Measurements from ENCODE around the gene PTPRN2.
A peak's percentile ranks its signal among the peaks of the same experiment; 100 is the strongest.
"Not testable (repeated sequence)": the region's sequence is repeated elsewhere in the genome, so short reads cannot be mapped to it uniquely, and the experiment has no call there.

PTPRN2 gene

DNA sequence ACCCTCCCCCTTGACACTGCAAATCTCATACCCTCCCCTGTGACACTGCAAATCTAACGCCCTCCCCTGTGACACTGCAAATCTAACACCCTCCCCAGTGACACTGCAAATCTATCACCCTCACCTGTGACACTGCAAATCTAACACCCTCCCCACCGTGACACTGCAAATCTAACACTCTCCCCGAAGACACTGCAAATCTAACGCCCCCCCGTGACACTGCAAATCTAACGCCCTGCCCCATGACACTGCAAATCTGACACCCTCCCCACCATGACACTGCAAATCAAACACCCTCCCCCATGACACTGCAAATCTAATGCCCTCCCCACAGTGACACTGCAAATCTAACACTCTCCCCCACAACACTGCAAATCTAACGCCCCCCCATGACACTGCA lies 647.1 kb downstream of the PTPRN2 start:
- FAIRE-seq (no peak), DNase-seq (ENCODE audit: low spot score) (no peak)

DNA sequence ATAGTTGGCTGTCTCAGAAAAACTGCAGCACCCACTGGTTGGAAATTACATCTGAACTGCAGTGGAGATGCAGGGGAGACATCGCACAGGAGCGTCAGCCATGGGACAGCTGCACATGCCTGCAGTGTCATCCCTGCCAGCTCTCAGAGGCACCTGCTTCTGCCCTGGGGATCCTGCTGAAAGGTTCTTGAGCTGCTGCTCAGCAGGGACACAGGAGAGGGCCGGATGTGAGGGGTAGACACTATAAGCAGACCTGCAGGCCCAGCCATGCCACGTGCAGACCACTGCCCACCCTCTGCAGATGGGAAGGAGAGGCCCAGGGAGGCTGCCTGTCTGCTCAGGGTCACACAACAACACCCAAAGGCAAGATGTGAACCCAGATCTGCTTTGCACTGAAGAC lies 649.4 kb downstream of the PTPRN2 start:
- no peak for FAIRE-seq
- DNase-seq (ENCODE audit: low spot score): no peak

DNA sequence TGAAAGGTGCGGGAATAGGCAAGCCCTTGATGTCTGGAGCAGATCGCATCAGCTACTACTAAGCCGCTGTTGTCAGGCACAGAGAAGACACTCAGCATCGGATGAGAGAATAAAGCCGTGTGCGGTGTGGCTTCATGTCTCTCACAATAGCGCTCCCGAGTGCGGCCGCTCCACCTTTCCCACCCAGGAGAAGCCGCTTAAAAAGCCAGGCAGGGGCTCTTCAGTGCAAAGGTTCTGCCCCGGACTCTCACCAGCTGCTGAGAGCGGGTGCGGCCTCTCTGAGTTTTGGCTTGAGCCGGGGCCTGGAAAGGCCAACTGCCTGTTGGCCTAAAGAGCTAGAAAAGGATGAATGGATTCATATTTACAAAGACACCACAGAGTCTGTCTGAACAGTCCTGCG lies 650.2 kb downstream of the PTPRN2 start:
- no peak for DNase-seq (ENCODE audit: low spot score)
- FAIRE-seq: no peak

DNA sequence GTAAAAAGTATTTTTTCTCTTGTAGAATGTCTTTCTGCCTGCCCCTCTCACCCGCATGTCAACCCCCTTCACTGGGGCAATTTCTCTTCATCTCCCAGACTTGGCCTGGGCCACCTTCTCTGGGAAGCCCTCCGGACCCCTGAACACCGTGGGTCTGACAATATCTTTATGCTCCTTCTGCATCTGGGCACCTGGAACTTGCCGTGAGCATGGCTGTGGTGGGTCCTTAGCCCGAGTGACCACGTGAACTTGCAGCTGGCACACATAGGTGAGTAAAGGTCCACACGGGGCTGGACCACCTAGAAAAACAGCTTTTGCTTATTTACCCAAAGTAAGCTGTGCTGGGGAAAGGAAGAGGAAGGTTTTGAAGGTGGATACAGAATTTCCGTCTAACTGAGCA lies 650.6 kb downstream of the PTPRN2 start:
- no peak for FAIRE-seq

DNA sequence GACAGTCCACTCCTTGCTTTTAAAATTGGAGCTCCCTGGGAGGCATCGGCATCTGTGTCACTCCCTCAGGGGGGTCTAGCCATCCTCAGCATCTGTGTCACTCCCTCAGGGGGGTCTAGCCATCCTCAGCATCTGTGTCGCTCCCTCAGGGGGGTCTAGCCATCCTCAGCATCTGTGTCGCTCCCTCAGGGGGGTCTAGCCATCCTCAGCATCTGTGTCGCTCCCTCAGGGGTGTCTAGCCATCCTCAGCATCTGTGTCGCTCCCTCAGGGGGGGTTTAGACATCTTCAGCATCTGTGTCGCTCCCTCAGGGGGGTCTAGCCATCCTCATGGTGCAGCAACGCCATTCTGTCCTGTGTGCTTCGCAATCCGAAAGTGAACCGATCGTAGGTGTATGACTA lies 651.9 kb downstream of the PTPRN2 start:
- DNase-seq (ENCODE audit: low spot score); FAIRE-seq: not testable (repeated sequence)

More for the DNA sequence above, 650.6 kb downstream of the PTPRN2 start:
- DNase-seq (ENCODE audit: low spot score): no peak

DNA sequence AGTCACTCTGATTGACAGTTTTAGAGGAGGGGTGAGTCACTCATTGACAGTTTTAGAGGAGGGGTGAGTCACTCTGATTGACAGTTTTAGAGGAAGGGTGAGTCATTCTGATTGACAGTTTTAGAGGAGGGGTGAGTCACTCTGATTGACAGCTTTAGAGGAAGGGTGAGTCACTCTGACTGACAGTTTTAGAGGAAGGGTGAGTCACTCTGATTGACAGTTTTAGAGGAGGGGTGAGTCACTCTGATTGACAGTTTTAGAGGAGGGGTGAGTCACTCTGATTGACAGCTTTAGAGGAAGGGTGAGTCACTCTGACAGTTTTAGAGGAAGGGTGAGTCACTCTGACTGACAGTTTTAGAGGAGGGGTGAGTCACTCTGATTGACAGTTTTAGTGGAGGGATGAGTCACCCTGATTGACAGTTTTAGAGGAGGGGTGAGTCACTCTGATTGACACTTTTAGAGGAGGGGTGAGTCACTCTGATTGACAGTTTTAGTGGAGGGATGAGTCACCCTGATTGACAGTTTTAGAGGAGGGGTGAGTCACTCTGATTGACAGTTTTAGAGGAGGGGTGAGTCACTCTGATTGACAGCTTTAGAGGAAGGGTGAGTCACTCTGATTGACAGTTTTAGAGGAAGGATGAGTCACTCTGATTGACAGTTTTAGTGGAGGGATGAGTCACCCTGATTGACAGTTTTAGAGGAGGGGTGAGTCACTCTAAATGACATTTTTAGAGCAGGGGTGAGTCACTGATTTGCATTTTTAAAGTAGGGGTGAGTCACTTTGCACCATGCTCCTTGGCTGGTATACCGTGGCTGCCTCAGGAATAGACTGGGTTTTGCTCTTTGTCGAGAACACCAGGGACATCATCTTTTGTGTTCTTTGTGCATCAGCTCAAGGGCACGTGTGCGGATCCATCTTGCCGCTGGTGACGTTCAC lies 654.1 kb downstream of the PTPRN2 start:
- DNase-seq (ENCODE audit: low spot score): peak; percentile 63
- FAIRE-seq: not testable (repeated sequence)

DNA sequence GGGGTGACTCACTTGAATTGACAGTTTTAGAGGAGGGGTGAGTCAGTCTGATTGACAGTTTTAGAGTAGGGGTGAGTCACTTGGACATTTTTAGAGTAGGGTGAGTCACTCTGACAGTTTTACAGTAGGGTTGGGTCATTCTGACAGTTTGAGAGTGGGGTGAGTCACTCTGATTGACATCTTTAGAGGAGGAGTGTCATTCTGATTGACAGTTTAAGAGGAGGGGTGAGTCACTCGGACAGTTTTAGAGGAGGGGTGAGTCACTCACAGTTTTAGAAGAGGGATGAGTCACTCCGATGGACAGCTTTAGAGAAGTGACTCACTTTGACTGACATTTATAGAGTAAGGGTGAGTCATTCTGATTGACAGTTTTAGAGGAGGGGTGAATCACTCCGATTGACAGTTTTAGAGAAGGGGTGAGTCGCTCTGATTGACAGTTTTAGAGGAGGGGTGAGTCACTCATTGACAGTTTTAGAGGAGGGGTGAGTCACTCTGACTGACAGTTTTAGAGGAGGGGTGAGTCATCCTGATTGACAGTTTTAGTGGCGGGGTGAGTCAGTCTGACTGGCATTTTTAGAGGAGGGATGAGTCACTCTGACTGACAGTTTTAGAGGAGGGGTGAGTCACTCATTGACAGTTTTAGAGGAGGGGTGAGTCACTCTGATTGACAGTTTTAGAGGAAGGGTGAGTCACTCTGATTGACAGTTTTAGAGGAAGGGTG lies 655.0 kb downstream of the PTPRN2 start:
- no peak for FAIRE-seq
- DNase-seq (ENCODE audit: low spot score): peak; percentile 50

DNA sequence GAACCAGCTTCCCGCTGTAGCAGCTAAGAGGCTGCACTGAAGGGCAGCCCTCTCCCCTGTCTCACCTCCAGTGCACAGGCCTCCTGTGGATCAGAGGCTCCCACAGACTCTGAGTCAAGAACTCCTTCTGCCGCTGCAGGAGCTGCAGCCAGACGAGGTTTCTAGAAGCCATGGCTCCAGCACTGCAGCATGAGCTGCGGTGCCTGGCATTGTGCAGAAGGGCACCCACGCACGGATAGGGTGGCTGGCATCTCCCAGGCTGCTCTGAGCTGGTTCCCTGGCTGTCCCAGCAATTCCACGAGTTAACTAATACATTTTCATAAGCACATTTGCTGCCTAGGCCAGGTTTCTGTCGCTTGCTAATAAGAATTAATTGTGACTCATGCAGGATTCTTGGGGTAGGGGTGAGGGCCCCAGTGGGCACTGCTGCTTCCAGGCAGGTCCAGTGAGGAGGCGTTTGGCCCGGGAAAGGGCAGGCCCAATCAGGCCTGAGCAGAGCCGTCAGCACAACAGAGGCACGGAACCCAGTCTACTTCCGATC lies 656.6 kb downstream of the PTPRN2 start:
- FAIRE-seq (no peak), DNase-seq (ENCODE audit: low spot score) (no peak)

DNA sequence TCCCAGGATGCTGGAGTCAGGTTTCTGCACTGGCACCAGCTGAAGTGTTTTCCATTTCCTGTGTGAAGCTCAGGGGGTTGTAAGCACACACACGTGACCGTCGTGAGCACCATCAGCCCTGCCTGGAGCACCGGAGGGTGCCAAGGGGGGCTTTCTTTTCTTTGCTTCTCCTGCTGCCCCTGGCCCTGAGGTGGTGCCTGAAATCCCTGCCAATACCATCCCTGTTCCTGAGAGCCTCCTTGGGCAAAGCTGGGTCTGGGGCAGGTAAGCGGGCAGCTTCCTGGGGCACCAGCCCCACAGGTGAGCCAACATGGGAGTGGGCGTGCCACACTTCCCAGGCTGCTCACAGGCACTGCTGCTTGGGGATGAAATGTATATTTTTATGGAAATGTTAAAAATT lies 657.2 kb downstream of the PTPRN2 start:
- DNase-seq (ENCODE audit: low spot score) (no peak), FAIRE-seq (no peak)

DNA sequence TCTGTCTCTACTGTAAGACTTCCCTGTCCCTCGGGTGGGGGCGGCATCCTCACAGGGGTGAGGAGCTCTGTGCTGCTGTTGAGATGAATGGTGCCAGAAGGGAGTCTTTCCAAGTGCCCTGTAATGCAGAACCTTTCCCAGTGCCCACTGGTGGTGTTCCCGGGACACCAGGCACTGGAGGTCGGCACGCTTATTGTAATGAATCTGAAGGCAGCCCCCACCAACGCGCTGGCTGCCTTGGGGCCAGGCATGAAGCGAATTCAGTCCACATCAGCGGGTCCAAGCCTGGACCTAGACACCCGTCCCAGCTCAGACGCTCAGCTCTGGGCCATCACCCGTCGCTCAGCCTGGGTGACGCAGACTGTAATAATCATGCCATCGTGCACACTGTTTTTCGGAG lies 658.0 kb downstream of the PTPRN2 start:
- no peak for DNase-seq (ENCODE audit: low spot score)
- FAIRE-seq: no peak

DNA sequence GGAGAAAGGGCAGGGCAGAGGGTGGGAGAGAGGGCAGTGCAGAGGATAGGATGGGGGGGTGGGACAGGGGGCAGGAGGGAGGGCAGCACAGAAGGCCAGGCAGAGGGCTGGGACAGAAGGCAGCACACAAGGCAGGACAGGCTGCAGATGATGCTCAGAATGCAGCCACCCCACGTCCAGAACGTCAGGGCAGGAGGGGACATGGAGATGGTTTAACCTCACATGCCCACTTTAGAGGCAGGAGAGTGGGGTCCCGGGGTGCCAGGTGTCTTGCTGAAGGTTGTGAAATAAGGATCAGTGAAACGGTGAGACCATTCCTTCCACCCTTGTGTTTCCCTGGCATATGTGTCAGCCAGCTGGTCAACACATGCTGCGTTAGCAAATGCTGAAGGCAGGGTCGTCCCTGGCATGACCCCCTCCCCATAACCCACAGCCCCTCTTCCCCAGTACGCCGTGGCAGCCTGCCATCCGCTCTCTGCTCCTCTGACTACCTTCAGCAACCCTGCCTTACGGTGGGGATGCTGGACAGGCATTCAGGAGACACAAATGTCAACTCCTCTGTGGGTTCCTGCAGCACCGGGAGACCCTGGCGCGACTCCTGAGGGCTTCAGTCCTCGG lies 658.7 kb downstream of the PTPRN2 start:
- FAIRE-seq: no peak
- DNase-seq (ENCODE audit: low spot score): no peak

DNA sequence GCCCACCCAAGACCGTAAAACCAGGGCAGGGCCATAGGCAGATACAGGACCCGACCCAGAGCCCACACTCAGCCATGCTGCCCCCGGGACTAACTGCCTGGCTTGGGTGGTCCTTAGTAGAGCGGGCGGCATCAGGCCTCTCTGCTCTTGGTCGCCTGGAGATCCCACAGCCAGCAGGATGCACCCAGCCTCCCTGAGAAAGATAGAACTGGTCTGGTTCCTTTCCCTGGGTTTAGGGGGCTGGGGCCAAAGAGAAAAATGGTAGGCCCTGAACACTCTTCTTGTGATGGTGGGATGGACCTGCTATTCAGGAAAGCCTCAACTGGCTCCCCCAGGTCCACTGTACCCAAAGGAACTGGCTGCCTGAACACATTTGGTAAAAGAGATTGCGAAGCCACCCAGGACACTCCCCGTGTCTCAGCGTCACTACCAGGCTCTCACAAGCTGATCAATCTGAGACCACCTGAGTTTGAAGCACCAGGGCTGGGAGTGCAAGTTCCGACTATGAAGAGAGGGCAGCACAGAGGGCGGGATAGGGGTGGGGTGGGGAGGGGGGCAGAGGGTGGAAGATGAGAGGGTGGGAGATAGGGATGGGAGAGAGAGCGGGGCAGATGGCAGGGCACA lies 659.3 kb downstream of the PTPRN2 start:
- DNase-seq (ENCODE audit: low spot score): no peak
- FAIRE-seq: no peak

DNA sequence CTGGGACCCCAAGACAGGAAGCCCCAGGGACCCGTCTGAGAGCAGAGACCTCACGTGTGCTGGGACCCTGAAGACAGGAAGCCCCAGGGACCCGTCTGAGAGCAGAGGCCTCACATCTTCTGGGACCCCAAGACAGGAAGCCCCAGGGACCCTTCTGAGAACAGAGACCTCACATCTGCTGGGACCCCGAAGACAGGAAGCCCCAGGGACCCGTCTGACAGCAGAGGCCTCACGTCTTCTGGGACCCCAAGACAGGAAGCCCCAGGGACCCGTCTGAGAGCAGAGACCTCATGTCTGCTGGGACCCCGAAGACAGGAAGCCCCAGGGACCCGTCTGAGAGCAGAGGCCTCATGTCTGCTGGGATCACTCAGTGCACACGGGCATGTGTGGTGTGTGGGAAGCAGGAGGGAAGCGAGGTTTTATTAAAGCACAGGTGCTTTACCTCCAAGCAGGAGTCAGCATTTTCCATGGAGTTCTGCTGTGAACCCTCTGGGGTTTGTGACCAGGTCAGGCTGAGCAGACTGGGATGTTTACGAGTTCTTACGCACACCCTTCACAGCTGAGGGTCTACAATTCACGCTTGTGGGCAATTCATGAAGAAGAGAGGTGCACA lies 660.2 kb downstream of the PTPRN2 start:
- no peak for FAIRE-seq
- no peak for DNase-seq (ENCODE audit: low spot score)

DNA sequence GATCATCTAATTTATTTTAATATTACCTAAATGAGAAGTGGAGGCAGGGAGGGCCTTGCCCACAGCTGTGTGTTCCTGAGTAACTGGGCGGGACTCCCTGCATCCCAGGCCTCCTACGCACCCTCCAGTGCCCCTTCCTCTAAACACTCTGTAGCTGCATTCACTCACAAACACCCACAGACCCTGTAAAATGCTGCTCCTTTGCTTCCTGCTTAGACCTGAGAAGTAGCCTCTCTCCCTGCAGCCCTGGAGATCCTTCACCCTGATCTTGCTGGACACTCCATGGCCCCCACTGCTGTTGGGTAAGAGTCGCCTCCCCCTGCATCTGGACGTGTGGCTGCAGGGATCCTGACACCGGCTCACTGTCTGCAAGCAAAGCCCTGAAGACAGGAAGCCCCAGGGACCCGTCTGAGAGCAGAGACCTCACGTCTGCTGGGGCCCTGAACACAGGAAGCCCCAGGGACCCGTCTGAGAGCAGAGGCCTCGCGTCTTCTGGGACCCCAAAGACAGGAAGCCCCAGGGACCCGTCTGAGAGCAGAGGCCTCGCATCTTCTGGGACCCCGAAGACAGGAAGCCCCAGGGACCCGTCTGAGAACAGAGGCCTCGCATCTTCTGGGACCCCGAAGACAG lies 661.0 kb downstream of the PTPRN2 start:
- no peak for DNase-seq (ENCODE audit: low spot score)
- FAIRE-seq: no peak

DNA sequence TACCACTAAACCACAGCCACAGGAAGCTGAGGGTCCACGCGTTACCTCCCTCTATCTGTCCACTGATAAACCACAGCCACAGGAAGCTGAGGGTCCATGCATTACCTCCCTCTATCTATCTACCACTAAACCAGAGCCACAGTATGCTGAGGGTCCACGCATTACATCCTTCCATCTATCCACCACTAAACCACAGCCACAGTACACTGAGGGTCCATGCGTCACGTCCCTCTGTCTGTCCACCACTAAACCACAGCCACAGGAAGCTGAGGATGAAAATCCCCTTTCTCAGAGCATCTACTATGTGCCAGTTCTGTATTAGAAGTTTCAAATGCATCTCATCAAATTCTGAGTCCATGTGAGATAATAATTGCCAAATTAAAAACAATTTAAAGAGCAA lies 661.5 kb downstream of the PTPRN2 start:
- no peak for FAIRE-seq

DNA sequence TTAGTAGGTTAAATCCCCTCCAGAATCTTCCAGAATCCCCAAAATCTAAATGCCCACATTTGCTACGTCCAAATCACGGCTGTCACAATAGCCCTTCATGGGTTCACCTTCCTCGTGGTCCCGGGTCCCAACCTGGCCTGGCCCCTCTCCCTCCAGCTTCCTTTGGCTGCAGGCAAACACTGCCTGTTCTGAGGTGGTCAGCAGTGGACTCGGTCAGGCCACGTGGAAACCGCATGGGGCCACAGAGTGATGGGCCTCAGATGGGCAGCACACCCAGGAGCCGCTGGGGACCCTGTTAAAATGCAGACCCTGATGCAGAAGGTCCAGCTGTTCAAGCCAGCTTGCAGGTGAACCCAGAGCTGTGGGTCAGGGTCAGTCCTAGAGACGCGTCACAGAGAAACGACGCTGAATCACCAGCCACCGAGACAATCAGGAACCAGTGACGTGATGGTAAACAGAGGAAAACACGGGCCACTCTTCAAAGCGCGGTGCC lies 662.2 kb downstream of the PTPRN2 start:
- DNase-seq (ENCODE audit: low spot score) (no peak), FAIRE-seq (no peak)

More for the DNA sequence above, 661.5 kb downstream of the PTPRN2 start:
- DNase-seq (ENCODE audit: low spot score): no peak

DNA sequence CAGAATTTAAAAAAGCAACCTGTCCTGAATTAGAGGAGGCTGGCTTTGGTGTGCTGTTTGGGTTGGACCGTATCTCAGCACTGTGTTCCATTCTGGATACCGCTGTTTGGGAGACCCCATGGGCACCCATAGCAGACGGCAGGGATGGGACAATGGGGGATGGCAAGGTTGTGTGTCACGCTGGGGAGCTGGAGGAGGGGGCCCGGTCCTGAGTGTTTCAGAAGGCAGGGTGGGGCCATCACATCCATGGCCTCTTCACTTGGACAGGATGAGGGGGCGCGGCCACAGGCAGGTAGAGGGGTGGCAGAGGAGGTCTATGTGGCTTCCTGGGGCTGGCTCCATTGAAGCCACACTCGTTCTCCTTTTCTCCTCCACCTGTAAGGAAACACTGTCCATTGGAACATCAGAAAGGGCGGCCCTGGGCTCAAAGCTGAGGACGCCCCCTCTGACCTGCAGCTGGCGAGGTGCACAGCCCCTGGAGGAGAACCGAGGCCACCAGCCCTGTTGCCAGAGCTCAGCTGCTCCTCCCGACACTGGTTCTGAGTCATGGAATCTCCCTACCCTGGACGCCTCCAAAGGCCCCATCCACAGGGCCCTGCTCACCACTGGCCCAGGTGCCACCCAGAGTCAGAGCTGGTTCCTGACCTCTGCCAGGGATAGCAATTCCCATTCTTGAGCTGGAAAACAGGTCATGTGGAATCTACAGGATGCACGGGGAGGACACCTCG lies 663.6 kb downstream of the PTPRN2 start:
- no peak for DNase-seq (ENCODE audit: low spot score)
- no peak for FAIRE-seq

DNA sequence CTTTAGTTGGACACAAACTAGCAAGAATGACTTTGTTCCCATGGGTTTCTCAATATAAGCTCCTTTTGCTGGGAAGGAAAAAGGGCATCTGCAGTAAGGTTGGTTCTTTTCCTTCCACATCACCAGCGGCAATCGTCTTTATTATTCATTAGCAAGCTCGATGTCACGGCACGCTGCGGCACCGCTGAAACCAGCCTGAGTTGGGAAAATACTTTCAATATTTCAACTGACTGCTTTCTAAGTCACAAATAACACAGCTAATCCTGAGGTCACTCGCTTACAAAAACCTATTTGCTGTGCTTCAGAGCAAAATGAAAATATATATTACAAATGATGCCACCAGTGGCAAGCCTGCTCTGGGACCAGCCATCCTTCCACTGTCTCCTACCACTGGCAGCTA lies 665.0 kb downstream of the PTPRN2 start:
- DNase-seq (ENCODE audit: low spot score): no peak
- no peak for FAIRE-seq

DNA sequence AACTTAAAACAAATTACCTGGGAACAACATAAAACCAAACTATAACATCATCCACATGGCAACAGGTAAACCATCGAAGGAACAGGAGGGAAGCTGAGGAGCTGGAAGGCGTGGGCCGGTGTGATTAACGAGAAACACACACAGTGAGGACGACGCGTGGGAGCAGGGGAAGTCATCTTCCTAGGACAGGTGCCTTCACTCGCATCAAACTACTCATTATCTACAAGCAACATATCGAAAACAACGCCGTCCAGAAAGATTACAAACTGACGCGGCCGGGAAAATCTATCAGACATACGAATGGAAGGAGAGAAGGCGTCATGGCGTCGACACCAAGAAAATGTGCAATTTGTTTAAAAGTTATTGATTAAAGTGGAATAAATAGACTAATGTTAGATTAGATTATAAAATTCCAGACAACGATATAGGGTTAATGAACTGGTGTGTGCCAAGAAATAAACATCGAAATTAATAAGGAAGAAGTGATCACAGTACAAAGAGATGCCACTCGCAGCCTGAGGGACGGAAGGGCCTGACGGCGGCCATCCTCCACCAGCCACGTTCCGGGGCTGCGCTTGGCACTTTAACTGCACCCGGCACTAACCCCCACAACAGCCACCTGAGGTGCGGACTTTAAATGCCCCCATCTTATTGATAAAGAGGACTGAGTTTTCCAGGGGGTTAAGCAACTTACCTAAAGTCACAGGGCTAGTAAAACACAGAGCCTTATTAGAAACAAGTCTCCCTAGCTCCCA lies 669.1 kb downstream of the PTPRN2 start:
- FAIRE-seq: no peak
- DNase-seq (ENCODE audit: low spot score): no peak
